AG10803 (cell line): ENCODE measurements around the gene RBM26.

ENCODE experiments used
- DNase-seq: peaks from one replicate; pipeline ENCODE4 v3.0.0; 2010; ENCODE audit warnings: low read depth
- H3K4me3 ChIP-seq: 2 replicates; pipeline ENCODE4 v1.5.1; 2011; ENCODE audit warnings: mild to moderate bottlenecking, low read length, control low read depth
- CTCF ChIP-seq: conservative IDR thresholded peaks from 2 replicates; pipeline ENCODE4 v1.5.1; 2011; ENCODE audit warnings: mild to moderate bottlenecking, low read length, control low read depth, inconsistent platforms

The RBM26 gene

GRCh38 chr13:79341202-79341601, 64.9 kb downstream of the RBM26 start:
- no peak for TF ChIP-seq CTCF
- no peak overlapping the region for H3K4me3 ChIP-seq
- DNase-seq, result no peak

DNA sequence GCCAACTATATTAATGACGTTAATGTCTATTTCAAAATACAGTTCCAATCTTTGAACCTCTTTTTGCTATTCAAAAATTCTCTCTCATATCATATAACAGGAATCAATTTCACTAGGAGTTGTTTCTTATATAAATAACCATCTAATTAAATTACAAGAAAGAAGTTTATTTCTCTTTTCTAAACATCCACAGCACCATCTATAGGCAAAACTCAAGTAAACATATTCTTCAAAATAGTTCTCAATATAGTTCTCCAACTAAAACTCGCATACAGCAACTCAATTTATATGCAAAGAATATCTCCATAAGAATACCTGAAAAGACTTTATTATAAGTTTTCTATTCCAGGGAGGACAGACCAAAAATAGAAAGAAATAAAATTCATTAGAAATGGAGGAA, 65.6 kb downstream of the RBM26 start:
- no peak overlapping the region for H3K4me3 ChIP-seq
- no peak; the same call in 1 of the 2 replicates for TF ChIP-seq CTCF
- DNase-seq, result no peak

DNA sequence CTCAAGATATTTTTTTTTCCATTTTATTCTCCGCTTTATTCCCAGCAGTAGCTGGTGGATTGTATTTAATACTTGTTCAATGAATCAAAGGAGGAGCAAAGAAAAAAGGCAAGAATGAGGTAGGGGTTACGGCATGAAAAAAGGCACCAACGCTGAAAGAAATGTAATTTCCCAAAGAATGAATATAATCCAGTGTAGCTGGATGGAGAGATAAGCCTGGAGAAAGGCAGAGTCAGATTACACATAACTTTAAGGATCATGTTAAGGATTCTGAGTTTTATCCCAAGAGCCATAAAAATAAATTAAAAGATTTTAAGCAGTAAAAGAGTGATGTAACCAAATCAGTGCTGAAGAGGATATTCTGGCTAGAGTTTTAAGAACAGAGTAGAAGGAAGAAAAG, 67.7 kb downstream of the RBM26 start:
- no peak for TF ChIP-seq CTCF
- DNase-seq, result no peak

GRCh38 chr13:79336966-79337365, 69.1 kb downstream of the RBM26 start:
- no peak overlapping the region for H3K4me3 ChIP-seq
- no peak for DNase-seq
- no peak for TF ChIP-seq CTCF

More for the DNA sequence above, 67.7 kb downstream of the RBM26 start:
- no peak overlapping the region for H3K4me3 ChIP-seq

DNA sequence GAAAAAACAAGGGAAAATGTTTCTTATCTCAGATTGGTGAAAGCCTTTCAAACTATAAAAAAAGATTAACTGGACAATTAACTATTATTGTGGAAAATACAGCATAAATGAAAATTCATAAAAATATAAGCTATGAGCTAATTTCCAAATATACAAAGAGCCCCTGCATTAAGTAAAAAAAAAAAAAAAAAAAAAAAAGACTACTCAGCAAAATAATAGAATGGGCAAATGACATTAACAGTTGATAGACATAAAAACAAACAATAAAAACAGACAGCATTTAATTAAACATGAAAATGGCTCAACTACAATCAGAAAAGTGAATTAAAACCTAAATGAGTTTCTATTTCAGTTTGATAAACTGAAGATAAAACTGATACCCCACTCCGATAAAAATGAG, 77.5 kb downstream of the RBM26 start:
- H3K4me3 ChIP-seq, result no peak overlapping the region
- DNase-seq, result no peak
- no peak for TF ChIP-seq CTCF

DNA sequence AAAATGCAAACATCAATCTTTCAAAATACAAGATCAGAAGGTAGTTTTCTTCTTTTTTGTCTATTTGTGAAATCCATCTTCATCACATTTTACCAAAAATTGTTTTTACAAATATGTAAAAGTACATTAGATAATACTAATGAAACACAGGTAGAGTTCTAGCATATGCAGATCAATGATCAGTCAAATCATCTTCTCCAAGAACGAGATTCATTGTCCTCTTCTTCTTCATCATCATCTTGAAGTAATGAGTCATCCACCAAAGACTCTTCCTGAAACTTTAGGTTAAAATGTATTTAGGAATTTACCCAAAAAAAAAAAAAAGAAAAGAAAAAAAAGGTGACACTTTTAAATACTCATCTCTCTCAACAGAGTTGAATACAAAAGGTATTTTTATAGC, 85.6 kb downstream of the RBM26 start:
- DNase-seq, result no peak
- no peak for TF ChIP-seq CTCF
- H3K4me3 ChIP-seq, result no peak overlapping the region

DNA sequence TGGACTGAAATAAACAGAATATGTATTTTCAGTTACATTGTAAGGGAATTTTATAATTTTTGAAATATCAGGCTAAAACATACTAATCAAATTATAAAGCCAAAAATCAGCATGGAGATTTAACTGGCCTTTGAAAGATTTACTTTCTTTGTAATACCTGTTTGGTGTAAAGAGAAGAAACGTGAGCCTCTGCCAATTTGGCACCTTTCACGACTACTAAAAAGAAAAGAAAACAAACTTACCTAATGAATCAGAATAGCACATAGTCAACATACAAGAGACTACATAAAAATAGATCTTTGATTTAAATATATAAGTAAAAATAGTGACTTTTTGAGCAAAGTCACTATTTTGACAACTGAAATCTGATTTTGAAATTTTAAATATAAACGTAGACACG, 87.4 kb downstream of the RBM26 start:
- DNase-seq, result no peak
- no peak overlapping the region for H3K4me3 ChIP-seq
- TF ChIP-seq CTCF, result no peak
